Cerebellar nuclear complex (tissue), 1 donor: Measurements from ENCODE around the gene PTPRD.

ENCODE experiments used
- DNase-seq, 2 experiments: peaks; one replicate each; lab custom pipeline; 2025; lab: John Stamatoyannopoulos, UW

The PTPRD gene

GRCh38 chr9:8576741-8577140 lies 2036.1 kb downstream of the PTPRD start:
- peak in 1 of 2 experiments; percentile 10 for DNase-seq

DNA sequence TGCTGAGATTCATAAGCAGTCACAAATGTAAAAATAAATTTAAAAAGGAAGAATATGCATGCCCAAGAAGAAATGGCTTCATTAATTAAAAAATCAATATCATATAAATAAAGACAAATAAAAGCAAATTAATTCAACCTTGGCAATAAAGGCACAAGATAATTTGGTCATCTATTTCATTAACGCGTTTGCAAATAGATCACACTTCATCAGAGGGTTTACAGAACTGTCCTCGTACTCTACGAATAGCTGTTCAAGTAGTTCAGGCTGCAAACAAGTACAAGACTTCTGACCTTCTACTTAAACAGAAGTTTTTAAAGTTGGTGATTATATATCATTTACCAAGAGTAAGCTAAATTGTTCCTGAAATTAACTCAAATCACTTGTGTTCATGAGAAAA lies 2038.0 kb downstream of the PTPRD start:
- no peak for DNase-seq

- DNase-seq, result no peak
These were observed 2040.6 kb downstream of the PTPRD start for GRCh38 chr9:8572209-8572608.

DNA sequence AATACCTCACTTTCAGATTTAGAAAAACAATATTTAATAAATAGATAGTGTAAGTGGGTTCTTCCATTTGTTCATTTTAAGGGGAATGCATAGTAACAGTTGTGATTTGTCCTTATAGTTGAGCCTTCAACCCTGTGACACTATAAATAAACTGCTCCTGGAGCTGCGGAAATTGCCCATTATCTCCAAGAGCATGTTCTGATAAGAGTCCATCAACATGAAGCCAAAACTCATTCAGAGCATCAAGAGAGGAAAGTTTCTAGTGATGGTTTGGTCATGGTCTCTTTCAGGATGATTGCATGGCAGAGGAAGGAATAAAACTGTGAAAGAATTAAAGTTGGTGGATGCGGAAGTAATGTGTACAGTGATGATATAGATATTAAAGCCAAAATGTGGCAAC lies 2041.2 kb downstream of the PTPRD start:
- DNase-seq, result no peak

GRCh38 chr9:8570776-8571175 lies 2042.0 kb downstream of the PTPRD start:
- DNase-seq, result no peak

- DNase-seq, result no peak
These were observed 2043.0 kb downstream of the PTPRD start for GRCh38 chr9:8569823-8570222.

DNA sequence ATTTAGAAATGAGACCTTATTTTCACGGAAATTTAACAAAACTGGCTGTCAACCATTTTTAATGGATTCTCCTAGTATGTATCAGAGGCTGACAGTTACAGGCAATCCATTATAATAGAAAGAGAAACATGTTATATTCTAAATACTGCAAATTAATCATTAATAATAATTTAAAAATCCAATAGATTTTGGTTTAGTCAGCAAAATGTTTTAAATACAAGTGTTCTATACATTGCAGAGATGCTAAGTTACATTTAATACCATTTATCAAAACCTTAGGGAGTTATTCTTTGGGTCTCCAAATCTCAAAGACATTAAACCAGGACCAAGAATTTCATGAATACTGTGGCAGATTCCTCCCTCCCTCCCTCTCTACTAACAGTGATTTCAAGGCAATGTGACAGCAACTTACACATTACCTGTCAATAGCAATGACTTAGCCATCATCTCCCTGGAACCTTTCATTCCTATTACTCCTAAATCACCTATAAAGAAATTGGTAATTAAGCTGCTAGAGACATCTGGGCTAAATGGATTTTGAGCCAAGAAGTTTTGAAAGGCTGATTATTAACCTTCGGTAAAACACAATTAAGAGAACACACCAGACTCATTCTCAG lies 2044.7 kb downstream of the PTPRD start:
- no peak for DNase-seq

- no peak for DNase-seq
These were observed 2047.8 kb downstream of the PTPRD start for GRCh38 chr9:8564960-8565359.

DNA sequence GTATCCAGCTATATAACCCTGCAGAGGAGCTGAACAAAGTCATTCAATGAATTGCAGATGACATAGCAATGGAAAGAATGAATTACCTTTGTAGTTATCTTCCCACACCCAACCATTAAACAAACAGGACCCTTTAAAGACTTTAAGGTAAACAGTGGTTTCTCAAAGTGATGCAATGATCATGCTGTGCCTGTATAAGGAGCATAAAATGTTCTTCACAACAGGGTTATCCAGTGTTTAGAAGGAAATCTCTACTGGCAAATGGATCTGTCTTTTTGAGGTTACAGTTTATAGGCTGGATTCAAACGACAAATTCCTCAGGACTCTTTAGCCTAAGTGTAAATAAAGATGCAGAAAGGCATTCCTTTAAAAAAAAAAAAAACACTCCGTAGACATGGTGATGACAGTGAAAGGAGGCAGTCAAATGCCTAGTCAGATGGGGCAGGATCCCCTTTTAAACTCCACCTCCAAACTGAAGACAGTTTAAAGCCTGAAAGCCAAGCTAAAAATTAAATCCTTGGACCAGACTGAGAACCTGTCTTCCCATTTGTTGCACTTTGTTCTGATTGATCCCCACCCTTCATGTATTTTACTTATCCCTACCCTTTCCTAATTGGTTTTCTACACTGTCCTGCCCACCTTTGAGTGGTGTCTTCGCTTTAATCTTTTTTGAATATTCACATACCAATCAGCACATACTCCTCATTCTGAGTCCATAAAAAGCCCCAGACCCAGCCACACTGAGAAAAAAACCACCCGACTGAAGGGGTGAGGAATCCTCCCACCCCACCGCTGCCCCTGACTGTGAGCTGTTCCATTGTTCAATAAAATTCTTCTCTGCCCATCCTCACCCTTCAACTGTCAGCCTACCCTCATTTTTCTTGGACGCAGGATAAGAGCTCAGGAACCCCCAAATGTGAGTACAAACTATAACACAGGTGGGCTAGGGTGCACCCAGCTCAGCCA lies 2052.0 kb downstream of the PTPRD start:
- DNase-seq, result no peak

GRCh38 chr9:8558176-8558575 lies 2054.6 kb downstream of the PTPRD start:
- no peak for DNase-seq

- no peak for DNase-seq
These were observed 2056.9 kb downstream of the PTPRD start for GRCh38 chr9:8555762-8556500.

DNA sequence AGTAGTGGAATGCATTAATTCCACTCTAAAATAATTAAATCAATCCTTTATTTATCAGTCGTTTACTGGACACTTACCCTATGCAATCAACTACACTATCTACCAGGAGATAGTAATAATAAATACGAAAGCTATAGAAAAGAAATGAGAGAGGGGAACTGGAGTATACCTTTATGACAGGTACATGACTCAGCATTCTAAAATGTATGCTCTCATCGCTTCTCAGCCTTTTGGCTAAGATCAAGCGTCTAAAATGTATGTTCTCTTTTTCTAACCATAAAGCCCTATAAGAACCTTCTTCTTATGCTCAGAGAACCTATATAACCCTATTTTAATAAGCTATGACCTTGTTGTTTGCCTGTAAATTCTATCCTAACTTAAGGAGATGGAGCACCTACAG lies 2059.4 kb downstream of the PTPRD start:
- DNase-seq, result no peak

GRCh38 chr9:8552732-8553131 lies 2060.1 kb downstream of the PTPRD start:
- DNase-seq, result no peak

DNA sequence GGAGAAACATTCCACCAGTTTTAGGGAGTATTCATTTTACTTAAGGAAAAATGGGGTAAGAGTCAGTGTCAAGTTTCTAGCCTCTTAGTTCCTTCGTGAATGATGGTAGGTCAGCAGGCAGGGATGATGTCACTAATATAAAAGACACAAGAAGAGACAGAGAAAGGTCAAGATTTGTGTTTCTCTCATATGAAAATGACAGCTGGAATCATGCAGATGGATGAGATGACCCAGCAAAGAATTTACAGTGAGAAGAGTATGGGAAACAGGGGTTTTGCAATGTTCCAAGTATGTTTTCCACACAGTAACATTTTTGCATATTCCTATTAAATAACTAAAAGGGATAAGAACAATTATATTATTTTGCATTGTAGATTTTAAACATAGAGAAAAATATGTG lies 2063.6 kb downstream of the PTPRD start:
- no peak for DNase-seq

DNA sequence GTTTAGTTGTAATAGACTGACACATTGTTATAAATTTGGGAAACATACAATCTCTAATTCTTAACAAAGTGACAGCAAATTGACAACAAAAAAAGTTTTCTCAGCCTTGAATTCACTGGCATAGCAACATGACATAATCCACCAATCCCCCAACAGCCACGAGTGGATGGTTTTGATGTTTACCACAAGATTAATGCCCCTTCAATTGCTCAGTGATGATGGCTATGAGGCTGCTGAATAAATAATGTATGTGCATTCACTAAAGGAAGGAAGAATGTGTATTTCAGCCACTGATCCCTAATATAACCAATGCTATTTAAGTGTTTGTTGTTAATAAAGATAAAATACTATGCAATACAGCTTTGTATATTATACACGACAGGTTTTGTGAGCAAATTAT lies 2069.6 kb downstream of the PTPRD start:
- DNase-seq, result no peak

- no peak for DNase-seq
These were observed 2070.3 kb downstream of the PTPRD start for GRCh38 chr9:8542537-8542936.

GRCh38 chr9:8539681-8540197 lies 2073.1 kb downstream of the PTPRD start:
- no peak for DNase-seq

DNA sequence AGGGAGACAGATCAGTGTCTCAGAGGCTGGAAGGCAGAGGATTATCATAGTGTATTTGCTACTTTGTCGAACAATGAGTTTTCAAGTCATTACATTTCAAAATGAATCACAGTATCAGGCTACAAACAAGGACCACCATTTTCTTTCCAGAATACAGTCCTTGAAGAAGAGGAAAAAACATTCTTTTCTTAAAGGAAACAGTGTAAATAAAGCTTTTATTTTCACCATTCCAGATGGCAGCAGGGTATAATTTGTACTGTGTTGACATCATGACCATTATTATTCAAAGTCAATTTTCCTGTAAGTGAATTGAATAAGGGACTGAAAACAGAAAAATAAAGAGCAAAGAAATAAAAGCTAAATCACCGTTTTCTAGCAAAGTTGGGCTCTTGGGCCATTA lies 2076.0 kb downstream of the PTPRD start:
- DNase-seq, result no peak

GRCh38 chr9:8534828-8535227 lies 2078.0 kb downstream of the PTPRD start:
- no peak for DNase-seq

- DNase-seq, result no peak
These were observed 2079.1 kb downstream of the PTPRD start for GRCh38 chr9:8533681-8534080.

DNA sequence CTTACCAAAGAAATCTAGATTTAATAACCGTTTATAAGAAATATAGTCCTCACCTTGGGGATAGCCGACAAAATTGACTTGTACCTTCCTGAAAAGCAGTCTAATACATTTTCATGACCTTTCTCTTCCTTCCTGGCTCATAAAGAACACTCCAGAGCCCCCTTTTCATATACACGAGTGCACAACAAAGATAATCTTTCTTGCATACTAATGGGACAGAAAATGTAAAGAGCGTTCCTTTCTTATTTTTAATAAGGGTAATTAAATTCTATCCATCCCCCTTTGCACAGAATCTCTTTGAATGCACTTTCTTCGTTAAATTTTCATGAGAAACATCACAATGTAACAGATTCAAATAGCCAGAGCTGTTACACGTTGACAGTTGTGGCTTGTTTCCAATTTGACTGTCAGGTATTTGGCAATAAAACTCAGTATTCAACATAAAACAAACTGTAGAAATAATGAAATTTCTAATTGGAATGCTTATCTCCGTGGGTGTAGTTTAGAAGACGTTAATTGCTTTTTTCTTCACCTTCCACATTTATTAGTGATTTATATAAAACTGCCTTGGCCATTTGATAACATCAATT lies 2080.9 kb downstream of the PTPRD start:
- no peak for DNase-seq

DNA sequence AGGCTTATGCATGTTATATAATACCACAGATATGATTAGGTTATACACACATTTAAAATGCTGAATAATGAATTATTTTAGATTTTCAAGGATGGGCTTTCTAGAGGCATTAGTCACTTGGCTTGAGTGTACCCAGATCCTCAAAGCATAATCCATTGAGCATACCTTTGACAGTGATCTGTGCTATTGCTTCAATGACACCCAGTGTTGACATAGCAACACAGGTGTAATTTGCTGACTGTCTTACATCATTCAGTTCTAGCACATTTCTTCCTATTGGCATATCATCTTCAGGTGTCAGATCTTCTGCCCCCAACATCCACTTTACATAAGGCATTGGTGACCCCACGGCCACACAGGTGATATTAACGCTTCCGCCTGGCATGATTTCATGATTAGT lies 2091.7 kb downstream of the PTPRD start:
- DNase-seq, result no peak
